Smooth muscle cell (in vitro differentiated cells): ENCODE data around the gene STAM. TPM values are rescaled to one million over a fixed set of nuclear protein-coding genes. Genes with fewer than 3 reads are reported as not detected.

Experiments
- DNase-seq: peaks from one replicate; lab custom pipeline; 2025; ENCODE audit not compliant: unreplicated experiment; lab: John Stamatoyannopoulos, UW
- H2AFZ ChIP-seq: fragments of 200-600 bp; sonication (generic); 2 replicates; pipeline ENCODE4 v1.6.0; 2016; ENCODE audit warnings: antibody characterized with exemption, low read depth, mild to moderate bottlenecking
- H3F3A ChIP-seq: fragments of 200-600 bp; sonication (generic); 2 replicates; pipeline ENCODE4 v1.6.0; 2017; ENCODE audit warnings: antibody characterized with exemption, low read depth
- H3K27ac ChIP-seq: fragments of 200-600 bp; sonication (generic); 2 replicates; pipeline ENCODE4 v1.5.1; 2016; ENCODE audit warnings: low read depth, mild to moderate bottlenecking
- H3K27me3 ChIP-seq: fragments of 200-600 bp; sonication (generic); 2 replicates; pipeline ENCODE4 v1.6.1; 2016; ENCODE audit warnings: low read depth, mild to moderate bottlenecking
- H3K36me3 ChIP-seq: fragments of 200-600 bp; sonication (generic); 2 replicates; pipeline ENCODE4 v1.5.1; 2016; ENCODE audit warnings: low read depth
- H3K4me1 ChIP-seq: fragments of 200-600 bp; sonication (generic); 2 replicates; pipeline ENCODE4 v1.5.1; 2016; ENCODE audit warnings: low read depth
- H3K4me2 ChIP-seq: fragments of 200-600 bp; sonication (generic); 2 replicates; pipeline ENCODE4 v1.6.0; 2016; ENCODE audit warnings: mild to moderate bottlenecking
- H3K4me3 ChIP-seq: fragments of 200-600 bp; sonication (generic); 2 replicates; pipeline ENCODE4 v1.5.1; 2016; ENCODE audit warnings: mild to moderate bottlenecking
- H3K79me2 ChIP-seq: fragments of 200-600 bp; sonication (generic); 2 replicates; pipeline ENCODE4 v1.6.0; 2016; ENCODE audit warnings: low read depth, mild to moderate bottlenecking
- H3K9ac ChIP-seq: fragments of 200-600 bp; sonication (generic); 2 replicates; pipeline ENCODE4 v1.6.0; 2016; ENCODE audit warnings: low read depth
- H3K9me3 ChIP-seq: fragments of 200-600 bp; sonication (generic); replicated peaks from 2 replicates; pipeline ENCODE4 v1.5.1; 2016; ENCODE audit warnings: low read depth
- H4K20me1 ChIP-seq: fragments of 200-600 bp; sonication (generic); 2 replicates; pipeline ENCODE4 v1.6.0; 2016; ENCODE audit warnings: low read depth
- WGBS: methylation state at CpG from one replicate; pipeline ENCODE4 v1.1.7; 2016; ENCODE audit warnings: low lambda C conversion rate; 5-methylcytosine and 5-hydroxymethylcytosine counted together
- polyA plus RNA-seq: library from polyadenylated mRNA; unstranded; fragments of >200 nt; fragmentation: Nextera tagmentation; extraction: Ambion mirVana; gene quantifications from 2 replicates; pipeline ENCODE4 v1.2.1, GENCODE V29; 2016
- total RNA-seq: library from RNA; depleted of rRNA; stranded (reverse); fragments of >200 nt; gene quantifications from 2 replicates; pipeline ENCODE4 v1.2.3, GENCODE V29; 2014
- TF ChIP-seq, protein P1 (sequence below): fragments of 200-600 bp; sonication (generic); IDR thresholded peaks from 2 replicates; pipeline ENCODE4 v1.5.1; 2017; ENCODE audit warnings: borderline replicate concordance, mild to moderate bottlenecking, antibody characterized with exemption; ENCODE audit not compliant: insufficient read depth, poor library complexity, severe bottlenecking

Gene STAM
- total and polyA plus RNA-seq, 2 experiments from 2014 or later, result 16.0 to 30.2 TPM

DNA sequence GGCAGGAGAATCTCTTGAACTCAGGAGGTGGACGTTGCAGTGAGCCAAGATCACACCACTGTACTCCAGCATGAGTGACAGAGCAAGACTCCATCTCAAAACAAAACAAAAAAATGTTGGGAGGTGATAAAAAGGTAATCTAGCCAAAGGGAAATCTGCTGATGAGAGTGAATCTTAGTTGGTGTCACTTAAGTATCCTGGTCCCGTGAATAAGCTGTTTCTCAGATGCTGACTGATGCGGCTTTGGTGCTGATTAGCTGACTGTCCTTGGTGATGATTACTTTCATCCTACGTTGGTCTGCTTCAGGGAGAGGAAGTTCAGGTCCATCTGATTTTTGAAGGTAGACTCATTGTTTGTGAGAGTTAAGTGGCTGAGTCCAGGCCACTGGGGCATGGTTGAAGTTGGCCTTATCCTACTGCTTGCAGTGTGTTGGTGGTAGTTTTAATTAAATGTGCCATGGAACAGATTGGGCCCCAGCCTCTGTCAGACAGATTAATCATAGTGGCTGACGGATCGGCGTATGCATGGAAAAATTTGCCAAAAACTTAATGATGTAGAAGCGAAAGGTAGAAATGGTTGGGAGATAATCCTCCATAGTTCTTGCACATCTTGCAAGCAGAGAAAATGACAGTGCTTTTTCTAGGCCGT lies 90.6 kb downstream of the STAM start:
- Histone ChIP-seq H3F3A (no peaks in the 10 kb centered on the region), H3K4me3 (no peak overlapping the region), H2AFZ (no peak overlapping the region), H3K9ac (no peak overlapping the region), H3K9me3 (no peaks in the 10 kb centered on the region), H3K27me3 (no peaks in the 10 kb centered on the region), H3K4me2 (no peak overlapping the region), H3K36me3 (no peaks in the 10 kb centered on the region), H3K4me1 (no peaks in the 10 kb centered on the region), H3K79me2 (no peaks in the 10 kb centered on the region), H3K27ac (no peak overlapping the region), H4K20me1 (no peaks in the 10 kb centered on the region)
- 94% methylated on average over 9 of the region's 9 CpGs for WGBS
- TF ChIP-seq, protein P1, sequence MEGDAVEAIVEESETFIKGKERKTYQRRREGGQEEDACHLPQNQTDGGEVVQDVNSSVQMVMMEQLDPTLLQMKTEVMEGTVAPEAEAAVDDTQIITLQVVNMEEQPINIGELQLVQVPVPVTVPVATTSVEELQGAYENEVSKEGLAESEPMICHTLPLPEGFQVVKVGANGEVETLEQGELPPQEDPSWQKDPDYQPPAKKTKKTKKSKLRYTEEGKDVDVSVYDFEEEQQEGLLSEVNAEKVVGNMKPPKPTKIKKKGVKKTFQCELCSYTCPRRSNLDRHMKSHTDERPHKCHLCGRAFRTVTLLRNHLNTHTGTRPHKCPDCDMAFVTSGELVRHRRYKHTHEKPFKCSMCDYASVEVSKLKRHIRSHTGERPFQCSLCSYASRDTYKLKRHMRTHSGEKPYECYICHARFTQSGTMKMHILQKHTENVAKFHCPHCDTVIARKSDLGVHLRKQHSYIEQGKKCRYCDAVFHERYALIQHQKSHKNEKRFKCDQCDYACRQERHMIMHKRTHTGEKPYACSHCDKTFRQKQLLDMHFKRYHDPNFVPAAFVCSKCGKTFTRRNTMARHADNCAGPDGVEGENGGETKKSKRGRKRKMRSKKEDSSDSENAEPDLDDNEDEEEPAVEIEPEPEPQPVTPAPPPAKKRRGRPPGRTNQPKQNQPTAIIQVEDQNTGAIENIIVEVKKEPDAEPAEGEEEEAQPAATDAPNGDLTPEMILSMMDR, result no peak
- no peak for DNase-seq

DNA sequence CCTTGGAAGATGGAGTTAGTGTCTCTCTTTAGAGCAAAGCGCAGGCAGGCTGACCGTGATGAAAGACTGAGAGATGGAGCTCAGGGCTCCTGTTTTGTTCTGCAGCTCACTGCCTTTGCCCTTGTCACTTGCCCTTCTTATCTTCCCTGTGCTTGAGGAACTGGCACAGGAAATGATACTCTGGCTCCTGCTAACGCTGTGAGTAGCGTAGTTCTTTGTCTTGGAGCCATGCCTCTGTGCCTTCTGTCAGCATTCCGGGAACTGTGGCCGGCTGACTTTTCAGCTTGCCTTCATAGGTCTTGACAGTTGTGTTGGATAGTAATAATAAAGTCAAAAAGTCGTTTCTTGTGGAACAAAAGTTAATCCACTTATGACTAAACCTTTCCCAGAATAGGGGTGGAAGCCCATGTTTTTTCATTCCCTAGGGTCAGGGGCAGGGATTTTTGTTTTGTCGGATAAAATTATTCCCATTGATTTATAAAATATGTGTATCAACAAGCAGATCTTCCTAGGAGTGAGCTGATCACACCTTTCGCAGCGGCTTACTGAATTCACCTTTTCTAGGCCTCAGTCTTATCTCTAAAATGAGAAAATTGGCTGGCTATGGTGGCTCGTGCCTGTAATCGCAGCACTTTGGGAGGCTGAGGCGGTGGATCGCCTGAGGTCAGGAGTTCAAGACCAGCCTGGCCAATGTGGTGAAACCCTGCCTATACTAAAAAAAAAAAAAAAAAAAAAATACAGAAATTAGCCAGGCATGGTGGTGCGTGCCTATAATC lies 91.4 kb downstream of the STAM start:
- H3K27me3 ChIP-seq, result no peaks in the 10 kb centered on the region
- no peaks in the 10 kb centered on the region for H3K36me3 ChIP-seq
- no peaks in the 10 kb centered on the region for H3K79me2 ChIP-seq
- H4K20me1 ChIP-seq, result no peaks in the 10 kb centered on the region
- no peaks in the 10 kb centered on the region for H3K9me3 ChIP-seq
- H2AFZ ChIP-seq, result no peak overlapping the region
- H3K9ac ChIP-seq, result no peak overlapping the region
- no peak overlapping the region for H3K4me3 ChIP-seq
- 88% methylated on average over 15 of the region's 15 CpGs for WGBS
- no peaks in the 10 kb centered on the region for H3F3A ChIP-seq
- TF ChIP-seq, protein P1, result no peak
- DNase-seq, result no peak
- H3K4me1 ChIP-seq, result no peaks in the 10 kb centered on the region
- no peak overlapping the region for H3K4me2 ChIP-seq
- no peak overlapping the region for H3K27ac ChIP-seq

DNA sequence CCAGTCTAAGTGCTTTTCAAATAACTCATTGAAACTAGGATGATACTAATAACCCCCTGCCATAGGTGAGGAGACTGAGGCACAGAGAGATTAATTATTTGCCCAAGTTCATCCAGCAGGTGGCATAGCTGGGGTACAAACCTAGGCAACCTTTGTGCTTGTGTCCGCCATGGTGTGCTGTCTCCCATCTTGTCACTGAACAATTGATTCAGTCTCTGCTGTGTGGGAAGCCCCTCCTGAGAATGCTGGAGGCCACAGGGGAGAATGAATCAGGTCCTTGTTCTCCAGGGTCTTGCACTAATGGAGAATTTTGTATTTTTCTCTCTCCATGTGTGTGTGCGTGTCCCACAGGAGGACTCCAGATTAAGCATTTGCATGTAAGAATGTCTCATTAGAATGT lies 92.3 kb downstream of the STAM start:
- Histone ChIP-seq H3K4me3 (no peak overlapping the region), H2AFZ (no peak overlapping the region), H3K79me2 (no peaks in the 10 kb centered on the region), H3K36me3 (no peaks in the 10 kb centered on the region), H3K27me3 (no peaks in the 10 kb centered on the region), H3K9ac (no peak overlapping the region), H3K4me1 (no peaks in the 10 kb centered on the region), H3K4me2 (no peak overlapping the region), H4K20me1 (no peaks in the 10 kb centered on the region), H3K27ac (no peak overlapping the region), H3F3A (no peaks in the 10 kb centered on the region), H3K9me3 (no peaks in the 10 kb centered on the region)
- TF ChIP-seq, protein P1, result no peak
- no peak for DNase-seq
- 91% methylated on average over 2 of the region's 2 CpGs for WGBS
